Lung (tissue), 12 donors: ENCODE results near the gene CDR2. TPM values are rescaled to one million over a fixed set of nuclear protein-coding genes. Genes with fewer than 3 reads are reported as not detected.

Experiments used
- ATAC-seq: fragments of 200-7000 bp; cut with Tn5 transposase; one replicate; pipeline ENCODE4 v1.9.1; 2020; ENCODE audit warnings: moderate number of reproducible peaks; ENCODE audit not compliant: insufficient read depth, low FRiP score
- DNase-seq, 3 donors: peaks; one replicate each; pipeline ENCODE4 v3.0.0-alpha.2; 2013 to 2017
- H3K27ac ChIP-seq, 2 donors: one replicate each; pipeline ENCODE4 v1.5.1; 2013; ENCODE audit warnings: mild to moderate bottlenecking in 2 of 2, moderate library complexity in 2 of 2, control low read depth in 1 of 2, inconsistent platforms in 1 of 2, low read depth in 1 of 2, low read length in 1 of 2
- H3K27me3 ChIP-seq, 3 donors: one replicate each; pipeline ENCODE4 v1.5.1; 2013; ENCODE audit warnings: low read length in 2 of 3; ENCODE audit not compliant: control insufficient read depth in 3 of 3, insufficient read depth in 3 of 3
- H3K36me3 ChIP-seq, 4 donors: one replicate each; pipeline ENCODE4 v1.5.1; 2013; ENCODE audit warnings: low read length in 4 of 4, mild to moderate bottlenecking in 1 of 4, moderate library complexity in 1 of 4; ENCODE audit not compliant: control insufficient read depth in 4 of 4, insufficient read depth in 4 of 4
- H3K4me1 ChIP-seq, 5 donors: one replicate each; pipeline ENCODE4 v1.5.1; 2013; ENCODE audit warnings: low read length in 5 of 5, mild to moderate bottlenecking in 2 of 5, moderate library complexity in 1 of 5; ENCODE audit not compliant: control insufficient read depth in 5 of 5, insufficient read depth in 5 of 5
- H3K4me3 ChIP-seq: one replicate; pipeline ENCODE4 v1.5.1; 2013; ENCODE audit warnings: mild to moderate bottlenecking, control low read depth, moderate library complexity
- H3K9ac ChIP-seq, 2 donors: one replicate each; pipeline ENCODE4 v1.5.1; 2013; ENCODE audit warnings: low read length in 2 of 2, control low read depth in 1 of 2; ENCODE audit not compliant: insufficient read depth in 1 of 2
- H3K9me3 ChIP-seq, 4 donors: one replicate each; pipeline ENCODE4 v1.5.1; 2013; ENCODE audit warnings: low read length in 3 of 4, mild to moderate bottlenecking in 1 of 4, moderate library complexity in 1 of 4; ENCODE audit not compliant: control insufficient read depth in 4 of 4, insufficient read depth in 3 of 4
- WGBS, 2 donors: extraction: QIAGEN DNeasy Blood & Tissue Kit; methylation state at CpG; one replicate each; pipeline ENCODE4 v1.1.7; 2013; 5-methylcytosine and 5-hydroxymethylcytosine counted together
- polyA plus RNA-seq, 2 donors: library from polyadenylated mRNA; stranded (reverse); fragments of 200-250 nt; gene quantifications; one replicate each; pipeline ENCODE4 v1.2.1, GENCODE V29; 2013
- total RNA-seq, 2 donors: library from RNA; depleted of rRNA in 1 of 2; stranded (reverse); fragments of >200 nt in 1 of 2; gene quantifications; one replicate each; pipeline ENCODE4 v1.2.1, GENCODE V29; 2014 to 2021
- TF ChIP-seq, protein P1 (sequence below): IDR thresholded peaks from 2 replicates; pipeline ENCODE4 v1.5.1; 2012; ENCODE audit warnings: mild to moderate bottlenecking; ENCODE audit errors: control extremely low read depth, extremely low read depth
- donor health status: control.
- donor health status: control.
- donor health status: Bipolar disorder and iron deficiency.
- donor health status: healthy.
- donor health status: DM: yes; HTN: yes; CAD: no.

Gene CDR2
- total and polyA plus RNA-seq, 4 donors = 11.3 to 27.0 (median 14.0) TPM

DNA sequence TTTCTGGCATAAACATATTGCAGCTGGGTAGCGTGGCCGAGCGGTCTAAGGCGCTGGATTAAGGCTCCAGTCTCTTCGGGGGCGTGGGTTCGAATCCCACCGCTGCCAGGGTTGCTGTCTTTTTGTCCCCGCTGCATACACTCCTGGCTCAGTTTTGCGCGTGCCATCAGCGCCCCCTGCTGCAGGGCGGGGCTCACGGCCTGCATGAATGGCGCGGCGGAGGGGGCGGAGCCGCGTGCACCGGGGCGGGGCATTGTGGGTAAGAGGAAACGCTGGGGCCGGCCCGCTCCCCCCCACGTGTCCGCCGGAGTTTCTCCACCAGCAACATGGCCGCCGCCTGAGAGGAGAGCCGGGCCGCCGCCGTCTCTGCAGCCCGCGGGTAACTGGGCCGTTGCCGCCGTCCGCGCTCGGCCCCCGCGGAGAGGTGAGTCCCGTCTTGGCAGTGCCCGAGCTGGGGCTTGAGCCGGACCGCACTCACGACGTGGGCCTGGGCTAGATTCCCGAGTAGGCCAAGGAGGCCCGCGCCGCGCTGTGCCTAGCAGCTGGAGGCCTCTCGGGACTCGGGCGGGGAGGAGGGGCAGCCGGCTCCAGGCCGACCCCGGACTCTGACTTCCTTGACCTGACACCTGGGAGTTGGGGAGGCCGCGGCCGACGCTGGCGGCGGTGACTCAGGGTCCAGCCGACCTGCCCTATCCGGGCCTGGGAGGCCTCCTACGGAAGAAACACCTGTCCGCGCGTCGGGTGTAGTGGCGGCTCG is 77.1 kb downstream of the CDR2 start, which contains the start of gene POLR3E:
TSS of gene POLR3E (plus strand) at position 296 of the 757 bp plus-strand sequence. CDS start 5,560 bp downstream, outside the sequence.
- peak within 1 kb of the TSS; percentile 81 to 95 for H3K27ac ChIP-seq
- H3K36me3 ChIP-seq = peaks cover 0 to 7% (median 2%) of the 10 kb centered on the region in 4 donors
- peak within 1 kb of the TSS; percentile 65 to 79 for H3K9ac ChIP-seq
- DNase-seq = peak; percentile 99 to 100 (median 100)
- peak; percentile 97 for ATAC-seq
- H3K4me1 ChIP-seq = peaks cover 0 to 5% (median 0%) of the 10 kb centered on the region in 5 donors
- WGBS, 2 donors = 0 to 1% methylated on average over 65 to 76 of the region's 76 CpGs
- no peaks in the 10 kb centered on the region for H3K9me3 ChIP-seq
- TF ChIP-seq, protein P1, sequence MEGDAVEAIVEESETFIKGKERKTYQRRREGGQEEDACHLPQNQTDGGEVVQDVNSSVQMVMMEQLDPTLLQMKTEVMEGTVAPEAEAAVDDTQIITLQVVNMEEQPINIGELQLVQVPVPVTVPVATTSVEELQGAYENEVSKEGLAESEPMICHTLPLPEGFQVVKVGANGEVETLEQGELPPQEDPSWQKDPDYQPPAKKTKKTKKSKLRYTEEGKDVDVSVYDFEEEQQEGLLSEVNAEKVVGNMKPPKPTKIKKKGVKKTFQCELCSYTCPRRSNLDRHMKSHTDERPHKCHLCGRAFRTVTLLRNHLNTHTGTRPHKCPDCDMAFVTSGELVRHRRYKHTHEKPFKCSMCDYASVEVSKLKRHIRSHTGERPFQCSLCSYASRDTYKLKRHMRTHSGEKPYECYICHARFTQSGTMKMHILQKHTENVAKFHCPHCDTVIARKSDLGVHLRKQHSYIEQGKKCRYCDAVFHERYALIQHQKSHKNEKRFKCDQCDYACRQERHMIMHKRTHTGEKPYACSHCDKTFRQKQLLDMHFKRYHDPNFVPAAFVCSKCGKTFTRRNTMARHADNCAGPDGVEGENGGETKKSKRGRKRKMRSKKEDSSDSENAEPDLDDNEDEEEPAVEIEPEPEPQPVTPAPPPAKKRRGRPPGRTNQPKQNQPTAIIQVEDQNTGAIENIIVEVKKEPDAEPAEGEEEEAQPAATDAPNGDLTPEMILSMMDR = peak; percentile 98
- H3K27me3 ChIP-seq = no peaks in the 10 kb centered on the region
- H3K4me3 ChIP-seq = peak within 1 kb of the TSS; percentile 92

DNA sequence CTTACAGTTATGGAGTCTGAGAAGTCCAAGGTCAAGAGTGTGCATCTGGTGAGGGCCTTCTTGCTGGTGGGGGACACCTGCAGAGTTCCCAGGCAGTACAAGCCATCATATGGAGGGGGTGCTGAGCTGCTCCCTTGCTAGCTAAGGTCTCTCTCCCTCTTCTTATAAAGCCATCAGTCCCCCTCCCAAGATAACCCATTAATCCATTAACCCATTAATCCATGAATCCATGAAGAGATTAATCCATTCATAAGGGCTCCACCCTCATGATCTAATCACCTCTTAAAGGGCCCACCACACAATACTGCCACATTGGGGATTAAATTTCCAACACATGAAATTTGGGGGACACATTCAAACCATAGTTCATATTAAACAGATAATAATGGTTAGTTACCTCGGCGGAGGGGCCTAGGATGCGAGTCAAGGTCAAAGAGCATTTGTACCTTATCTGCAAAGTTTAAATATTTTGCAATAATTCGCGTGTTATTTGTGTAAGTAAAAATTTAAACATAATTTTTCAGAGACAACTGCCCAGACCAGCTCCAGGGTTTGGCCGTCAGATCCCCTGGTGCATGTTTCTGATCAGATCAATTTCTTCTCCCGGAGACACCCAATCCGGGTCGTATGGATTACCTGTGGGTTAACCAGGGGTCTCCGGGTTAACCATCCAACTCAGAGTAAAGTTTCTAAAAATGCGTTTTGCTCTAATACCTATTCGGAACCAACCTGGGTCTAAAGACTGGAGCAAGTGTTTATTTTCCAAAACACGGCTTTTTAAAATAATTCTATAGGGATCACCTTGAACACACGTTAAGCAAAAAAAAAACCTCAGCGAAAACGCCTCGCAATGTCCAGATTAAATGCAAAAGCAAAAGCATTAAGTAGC is 78.0 kb downstream of the CDR2 start:
- Histone ChIP-seq H3K9ac (peak overlapping the region; percentile 44 to 79), H3K9me3 (no peaks in the 10 kb centered on the region), H3K4me1 (peaks cover 0 to 5% (median 0%) of the 10 kb centered on the region in 5 donors), H3K27ac (peak overlapping the region in 1 of 2 donors; percentile 41), H3K27me3 (no peaks in the 10 kb centered on the region), H3K4me3 (peak overlapping the region; percentile 27), H3K36me3 (peaks cover 0 to 4% (median 0%) of the 10 kb centered on the region in 4 donors)
- no peak for ATAC-seq
- 3% methylated on average over 17 of the region's 17 CpGs for WGBS, 2 donors
- TF ChIP-seq, protein P1 = no peak
- peak in 2 of 3 donors; percentile 6 to 17 for DNase-seq

Other genes with a start within 250 kb of the CDR2 start
- under 1 TPM in 1 of 2 donors, not detected in 1; 0.64 TPM for gene SDR42E2, start 212.1 kb downstream of the CDR2 start, total RNA-seq
- gene SDR42E2, start 212.1 kb downstream of the CDR2 start, polyA plus RNA-seq = under 1 TPM; 0.10 to 0.11 TPM
- 10 to 100 TPM; 27.5 to 40.8 TPM for gene EEF2K, start 168.3 kb downstream of the CDR2 start, total RNA-seq
- 1 to 10 TPM; 5.6 to 7.2 TPM for gene EEF2K, start 168.3 kb downstream of the CDR2 start, polyA plus RNA-seq
- gene POLR3E, start 77.2 kb downstream of the CDR2 start, total RNA-seq = 10 to 100 TPM; 44.0 to 44.3 TPM
- 10 to 100 TPM; 23.2 to 24.1 TPM for gene POLR3E, start 77.2 kb downstream of the CDR2 start, polyA plus RNA-seq
- 100 to 1,000 TPM; 226 to 338 TPM for gene NPIPB5, start 136.3 kb upstream of the CDR2 start, total RNA-seq
- 100 to 1,000 TPM in 1 of 2 donors, 10 to 100 TPM in 1; 56.4 to 101 TPM for gene NPIPB5, start 136.3 kb upstream of the CDR2 start, polyA plus RNA-seq